Stimulated activated CD4-positive, alpha-beta T cell treated with anti-CD3 and anti-CD28 coated beads, TNF-alpha, amount 100 ng/mL, for 24 hours (primary cell): Measurements from ENCODE around the gene RNF149.
A peak's percentile ranks its signal among the peaks of the same experiment; 100 is the strongest.
"Not testable (repeated sequence)": the region's sequence is repeated elsewhere in the genome, so short reads cannot be mapped to it uniquely, and the experiment has no call there.

Experiments
- DNase-seq, 3 experiments: peaks; one replicate each; pipeline ENCODE4 v3.0.0-alpha.2; 2020; ENCODE audit warnings: low read depth in 3 of 3

Gene RNF149

DNA sequence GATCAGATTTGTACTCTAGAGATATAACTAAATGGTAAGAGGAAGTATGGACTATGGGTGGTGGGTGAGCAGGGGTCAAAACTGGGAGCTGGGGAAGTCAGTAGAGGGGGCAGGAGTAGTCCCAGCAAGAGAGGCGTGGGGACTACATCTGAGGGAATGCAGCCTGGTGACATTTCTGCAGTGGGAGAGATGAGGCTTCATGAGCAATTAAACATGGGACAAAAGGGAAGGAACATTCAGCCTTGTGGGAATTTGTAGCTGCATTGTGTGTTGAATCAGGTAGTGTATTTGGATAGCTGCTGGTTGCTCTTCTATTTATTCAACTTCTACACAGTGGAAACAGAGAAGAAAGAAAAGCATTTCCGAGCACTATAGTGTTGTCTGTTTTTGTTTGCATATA lies 52.2 kb downstream of the RNF149 start:
- DNase-seq: no peak

DNA sequence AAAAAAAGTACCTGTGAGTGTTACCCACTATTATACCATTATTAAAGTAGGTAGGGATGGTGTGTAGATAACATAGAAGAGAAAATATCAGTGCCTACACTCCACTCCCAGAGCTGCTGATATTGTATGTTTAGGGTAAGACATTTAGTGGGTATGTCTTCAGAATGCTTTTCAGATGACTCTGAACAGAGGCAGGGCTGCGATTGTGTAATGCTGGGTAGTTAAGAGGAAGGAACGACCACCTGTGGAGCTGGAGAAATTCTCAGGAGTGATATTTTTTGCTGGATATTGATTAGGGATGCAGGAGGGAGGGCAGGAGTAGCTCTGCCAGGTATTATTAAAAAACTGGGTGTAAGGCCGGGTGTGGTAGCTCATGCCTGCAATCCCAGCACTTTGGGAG lies 53.0 kb downstream of the RNF149 start:
- no peak for DNase-seq

DNA sequence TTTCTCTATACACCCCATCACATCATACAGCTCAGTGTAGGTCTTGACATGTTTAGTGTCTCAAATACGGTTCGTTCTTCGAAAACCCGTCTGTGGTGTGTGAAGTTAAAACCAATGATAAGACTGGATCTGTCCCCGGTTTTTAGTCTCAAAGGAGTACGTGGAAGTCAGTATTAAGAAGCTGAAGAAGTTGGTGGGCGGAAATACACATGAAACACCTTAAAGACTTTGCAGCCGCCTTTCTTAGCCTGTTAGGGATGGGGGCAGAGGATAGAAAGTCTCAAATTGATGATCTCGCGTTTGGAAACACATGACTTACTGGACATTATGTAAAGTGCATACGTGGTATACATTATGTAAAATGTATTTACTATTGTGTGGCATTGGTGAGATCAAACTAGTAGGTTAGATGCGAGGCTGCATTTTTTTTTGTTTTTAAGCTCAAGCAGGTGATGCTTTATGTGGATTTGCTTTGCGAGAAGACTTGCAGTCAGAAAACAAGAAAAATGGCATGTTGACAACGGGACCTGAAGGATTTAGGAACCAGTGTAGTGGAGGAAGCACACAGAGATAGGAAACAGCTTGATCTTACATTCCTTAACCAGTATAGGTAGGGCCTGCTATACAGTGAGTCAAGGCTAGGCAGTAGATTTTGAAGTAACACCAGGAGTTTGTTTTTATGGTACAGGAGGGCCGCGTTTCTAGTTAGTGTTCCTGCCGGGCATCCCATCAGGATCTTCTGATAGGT lies 54.6 kb downstream of the RNF149 start:
- no peak for DNase-seq

GRCh38 chr2:101253013-101253702 lies 55.3 kb downstream of the RNF149 start:
- peak; percentile 39 to 66 (median 51) for DNase-seq

- DNase-seq: peak; percentile 98 to 99 (median 99)
Observed at GRCh38 chr2:101252408-101253012, 56.0 kb downstream of the RNF149 start, which contains the start of gene CNOT11. Gene CNOT11 (plus strand): TSS chr2:101252886. CDS start chr2:101252965, 79 bp downstream.

DNA sequence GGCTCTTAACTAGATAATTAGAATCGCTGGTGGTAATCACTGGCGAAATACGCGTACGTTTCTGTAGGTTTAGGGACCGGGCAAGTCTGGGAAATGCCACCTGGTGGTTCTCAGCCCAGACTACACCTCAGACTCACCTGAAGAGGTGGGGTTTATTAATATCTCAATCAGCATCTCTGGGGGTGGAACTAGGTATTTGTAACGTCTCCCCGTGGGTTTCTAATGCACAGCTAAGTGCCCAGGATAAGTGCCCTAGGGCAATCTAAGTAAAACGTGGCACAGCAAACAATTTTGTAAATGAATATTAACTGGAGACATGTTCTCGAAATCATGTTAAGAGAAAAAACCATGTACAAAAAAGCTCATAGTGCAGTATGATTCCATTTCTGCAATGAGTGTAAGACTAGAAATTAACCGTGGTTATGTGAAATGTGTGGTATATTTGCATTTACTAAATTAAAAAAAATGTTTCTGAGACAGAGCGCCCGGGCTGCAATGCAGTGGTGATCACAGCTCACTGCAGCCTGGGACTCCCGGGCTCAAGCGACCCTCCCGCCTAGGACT lies 56.6 kb downstream of the RNF149 start:
- DNase-seq: peak in 1 of 3 experiments; percentile 8

- not testable (repeated sequence) for DNase-seq
Observed at GRCh38 chr2:101251246-101251781, 57.2 kb downstream of the RNF149 start.

DNA sequence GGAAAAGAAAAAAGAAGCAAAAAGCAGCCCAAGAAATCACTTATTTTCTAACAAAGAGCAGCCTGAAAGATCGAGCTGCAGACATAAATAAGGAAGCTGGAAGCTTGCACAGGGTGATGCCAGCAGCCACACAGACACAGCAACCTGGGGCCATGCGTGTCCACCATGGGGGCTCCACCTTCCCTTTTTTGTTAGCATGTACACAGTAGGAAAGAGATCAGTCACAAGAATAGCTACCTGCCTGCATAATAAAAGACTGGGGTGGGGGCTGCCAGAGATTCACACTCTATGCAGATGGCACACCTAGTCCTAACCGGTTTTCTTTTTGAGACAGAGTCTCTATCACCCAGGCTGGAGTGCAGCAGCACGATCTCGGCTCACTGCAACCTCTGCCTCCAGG lies 58.7 kb downstream of the RNF149 start:
- no peak for DNase-seq

DNA sequence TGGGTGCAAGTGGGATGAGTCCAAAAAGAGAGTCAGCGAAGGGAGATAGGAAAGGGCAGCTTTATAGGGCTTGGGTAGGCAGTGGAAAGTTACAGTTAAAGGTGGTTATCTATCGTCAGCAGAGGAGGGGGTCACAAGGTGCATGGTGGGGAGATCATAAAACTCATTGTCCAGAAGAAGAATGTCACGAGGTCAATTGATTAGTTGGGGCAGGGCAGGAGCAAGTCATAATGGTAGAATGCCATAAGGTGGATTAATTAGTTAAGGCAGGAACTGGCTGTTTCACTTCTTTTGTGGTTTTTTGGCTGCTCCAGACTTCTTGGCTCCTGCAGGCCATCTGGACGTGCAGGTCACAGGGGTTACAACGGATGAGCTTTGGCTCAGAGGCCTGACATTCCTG lies 59.7 kb downstream of the RNF149 start:
- DNase-seq: not testable (repeated sequence)

DNA sequence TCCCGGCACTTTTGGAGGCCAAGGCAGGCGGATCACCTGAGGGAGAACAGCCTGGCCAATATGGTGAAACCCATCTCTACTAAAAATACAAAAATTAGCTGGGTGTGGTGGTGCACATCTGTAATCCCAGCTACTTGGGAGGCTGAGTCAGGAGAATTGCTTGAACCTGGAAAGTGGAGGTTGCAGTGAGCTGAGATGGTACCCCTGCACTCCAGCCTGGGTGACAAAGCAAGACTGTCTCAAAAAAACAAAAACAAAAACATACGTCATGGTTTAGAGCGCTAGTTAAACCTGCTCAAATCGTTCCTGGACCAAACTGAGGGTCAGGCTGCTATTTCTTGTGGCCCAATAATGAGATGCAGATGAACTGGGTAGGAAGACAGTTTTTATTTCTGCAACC lies 63.0 kb downstream of the RNF149 start:
- DNase-seq: not testable (repeated sequence)

- DNase-seq: not testable (repeated sequence)
Observed at GRCh38 chr2:101244899-101245298, 63.6 kb downstream of the RNF149 start.

DNA sequence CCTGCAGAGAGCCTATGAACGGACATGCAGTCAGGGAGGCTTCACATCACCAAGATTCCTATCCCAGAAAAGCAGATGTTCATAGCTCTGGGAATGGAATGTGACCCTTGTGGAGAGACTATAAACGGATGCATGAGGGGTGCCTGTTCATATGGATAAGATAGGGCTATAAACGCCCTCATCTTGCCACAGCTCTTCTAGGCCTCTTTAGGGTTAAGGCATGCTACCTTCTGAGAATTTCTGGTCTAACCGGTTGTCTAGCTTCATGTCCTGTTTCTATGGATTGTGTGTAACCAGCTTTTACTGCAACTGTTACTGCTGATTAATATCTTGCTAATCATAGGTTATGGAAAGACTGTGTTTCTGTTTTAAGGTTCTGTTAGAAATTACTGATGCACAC lies 64.1 kb downstream of the RNF149 start:
- not testable (repeated sequence) for DNase-seq

DNA sequence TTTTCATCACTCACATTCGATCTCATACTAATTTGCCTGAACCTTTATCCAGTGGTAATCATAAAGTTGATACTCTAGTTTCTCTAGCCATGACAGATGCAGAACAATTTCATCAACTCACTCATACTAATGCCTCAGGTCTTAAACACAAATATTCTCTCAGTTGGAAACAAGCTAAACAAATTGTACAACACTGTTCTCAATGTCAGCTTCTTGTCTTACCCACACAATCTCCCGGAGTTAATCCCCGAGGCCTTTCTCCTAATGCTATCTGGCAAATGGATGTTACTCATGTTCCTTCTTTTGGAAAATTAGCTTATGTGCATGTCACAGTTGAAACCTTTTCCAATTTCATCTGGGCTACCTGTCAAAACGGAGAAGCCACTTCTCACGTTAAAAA lies 67.3 kb downstream of the RNF149 start:
- no peak for DNase-seq

- not testable (repeated sequence) for DNase-seq
Observed at GRCh38 chr2:101240694-101241093, 67.8 kb downstream of the RNF149 start.

- DNase-seq: not testable (repeated sequence)
Observed at GRCh38 chr2:101239760-101240118, 68.8 kb downstream of the RNF149 start.

GRCh38 chr2:101238930-101239759 lies 69.4 kb downstream of the RNF149 start:
- DNase-seq: no peak

DNA sequence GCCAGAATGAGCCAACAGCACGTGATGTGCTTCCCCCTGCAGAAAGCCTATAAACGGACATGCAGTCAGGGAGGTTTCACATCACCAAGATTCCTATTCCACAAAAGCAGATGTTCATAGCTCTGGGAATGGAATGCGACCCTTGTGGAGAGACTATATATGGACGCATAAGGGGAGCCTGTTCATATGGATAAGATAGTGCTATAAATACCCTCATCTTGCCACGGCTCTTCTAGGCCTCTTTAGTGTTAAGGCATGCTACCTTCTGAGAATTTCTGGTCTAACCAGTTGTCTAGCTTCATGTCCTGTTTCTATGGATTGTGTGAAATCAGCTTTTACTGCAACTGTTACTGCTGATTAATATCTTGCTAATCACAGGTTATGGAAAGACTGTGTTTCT lies 70.6 kb downstream of the RNF149 start:
- DNase-seq: not testable (repeated sequence)

- DNase-seq: not testable (repeated sequence)
Observed at GRCh38 chr2:101235956-101236355, 72.5 kb downstream of the RNF149 start.

DNA sequence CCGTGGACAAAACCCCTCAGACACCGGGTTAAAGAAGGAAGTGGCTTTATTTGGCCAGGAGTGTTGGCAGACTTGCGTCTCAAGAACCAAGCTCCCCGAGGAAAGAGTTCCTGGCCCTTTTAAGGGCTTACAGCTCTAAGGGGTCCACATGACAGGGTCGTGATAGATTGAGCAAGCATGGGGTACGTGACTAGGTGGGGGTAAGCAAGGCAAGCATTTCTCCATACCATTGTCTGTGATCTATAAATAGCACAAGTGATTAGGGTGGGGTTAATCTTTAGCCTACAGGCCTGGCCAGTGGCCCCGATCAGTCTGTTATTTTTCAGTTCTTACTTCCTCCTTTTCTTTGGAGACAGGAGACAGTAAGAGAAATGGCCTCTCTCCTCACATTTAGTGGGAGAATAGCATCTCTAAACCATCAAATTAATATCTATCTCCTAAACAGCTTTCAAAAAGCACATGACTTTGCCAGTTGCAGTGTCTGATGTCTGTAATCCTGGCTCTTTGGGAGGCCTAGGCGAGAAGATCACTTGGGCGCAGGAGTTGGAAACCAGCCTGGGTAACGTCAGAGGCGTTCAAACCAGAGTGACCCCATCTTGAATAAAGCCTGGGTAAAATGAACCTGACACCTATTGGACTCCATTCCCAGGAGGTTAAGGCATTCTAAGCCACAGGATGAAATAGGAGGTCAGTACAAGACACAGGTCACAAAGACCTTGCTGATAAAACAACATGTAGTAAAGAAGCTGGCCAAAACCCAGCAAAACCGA lies 74.1 kb downstream of the RNF149 start:
- no peak for DNase-seq

- DNase-seq: no peak
Observed at GRCh38 chr2:101232770-101233169, 75.7 kb downstream of the RNF149 start.
